CD14-positive monocyte (primary cell): ENCODE results near the gene TRAF3IP3. TPM values are rescaled to one million over a fixed set of nuclear protein-coding genes. Genes with fewer than 3 reads are reported as not detected.

Experiments
- DNase-seq, 3 donors: peaks; one replicate each; pipeline ENCODE4 v3.0.0-alpha.2; 2011 to 2022
- H2AFZ ChIP-seq: 2 replicates; pipeline ENCODE4 v1.6.0; 2012; ENCODE audit warnings: mild to moderate bottlenecking, low read depth, low read length, inconsistent platforms; ENCODE audit not compliant: insufficient read depth, poor library complexity, severe bottlenecking
- H3K27ac ChIP-seq, 2 donors: 1 replicate in 1 of 2; 2 replicates in 1 of 2; pipeline ENCODE4 v1.5.1; 2012 to 2013; ENCODE audit warnings: low read length in 2 of 2, control low read depth in 1 of 2, inconsistent platforms in 1 of 2, low read depth in 1 of 2, mild to moderate bottlenecking in 1 of 2
- H3K27me3 ChIP-seq, 2 donors: one replicate each; pipeline versions ENCODE4 v1.6.0 to v1.6.1; 2011 to 2013; ENCODE audit warnings: low read length in 2 of 2; ENCODE audit not compliant: control insufficient read depth in 2 of 2, insufficient read depth in 2 of 2
- H3K36me3 ChIP-seq, 2 donors: replicated peaks in 1 of 2; 1 replicate in 1 of 2; 2 replicates in 1 of 2; pipeline versions ENCODE4 v1.5.1 to v1.6.1; 2012 to 2013; ENCODE audit warnings: low read length in 2 of 2, control low read depth in 1 of 2, inconsistent platforms in 1 of 2, mild to moderate bottlenecking in 1 of 2; ENCODE audit not compliant: insufficient read depth in 2 of 2, control insufficient read depth in 1 of 2
- H3K4me1 ChIP-seq, 2 donors: 1 replicate in 1 of 2; 2 replicates in 1 of 2; pipeline versions ENCODE4 v1.5.1 to v1.6.1; 2012 to 2013; ENCODE audit warnings: low read length in 2 of 2, control low read depth in 1 of 2, inconsistent platforms in 1 of 2, mild to moderate bottlenecking in 1 of 2, moderate library complexity in 1 of 2; ENCODE audit not compliant: insufficient read depth in 2 of 2, control insufficient read depth in 1 of 2
- H3K4me2 ChIP-seq: replicated peaks from 2 replicates; pipeline ENCODE3; 2012; ENCODE audit warnings: low read length, moderate library complexity, mild to moderate bottlenecking; ENCODE audit not compliant: poor library complexity, severe bottlenecking; ENCODE audit errors: extremely low read depth
- H3K4me3 ChIP-seq, 3 experiments: fragments of 200-600 bp in 1 of 3; sonication (generic) in 1 of 3; replicated peaks in 1 of 3; 1 replicate in 2 of 3; 2 replicates in 1 of 3; pipeline ENCODE4 v1.5.1; 2011 to 2013; ENCODE audit warnings: low read length in 3 of 3, mild to moderate bottlenecking in 3 of 3, control low read depth in 2 of 3, low read depth in 2 of 3, inconsistent platforms in 1 of 3, moderate library complexity in 1 of 3
- H3K79me2 ChIP-seq: 2 replicates; pipeline ENCODE4 v1.6.0; 2012; ENCODE audit warnings: mild to moderate bottlenecking, control low read depth, inconsistent platforms, low read length, moderate library complexity; ENCODE audit not compliant: insufficient read depth
- H3K9ac ChIP-seq: 2 replicates; pipeline ENCODE4 v1.6.0; 2017; ENCODE audit warnings: low read length, mild to moderate bottlenecking; ENCODE audit not compliant: insufficient read depth, poor library complexity, severe bottlenecking
- H3K9me3 ChIP-seq, 2 donors: replicated peaks in 1 of 2; 1 replicate in 1 of 2; 2 replicates in 1 of 2; pipeline versions ENCODE4 v1.5.1 to v1.6.1; 2012 to 2013; ENCODE audit warnings: low read length in 2 of 2, control low read depth in 1 of 2; ENCODE audit not compliant: control insufficient read depth in 1 of 2, insufficient read depth in 1 of 2
- H4K20me1 ChIP-seq: 2 replicates; pipeline ENCODE4 v1.6.0; 2012; ENCODE audit warnings: mild to moderate bottlenecking, low read length, control low read depth, moderate library complexity; ENCODE audit not compliant: insufficient read depth
- H3K27ac Mint-ChIP-seq, 7 donors: one replicate each; pipeline ENCODE4 v1.8.0; 2020; ENCODE audit warnings: mild to moderate bottlenecking in 7 of 7, mixed read lengths in 7 of 7, moderate library complexity in 6 of 7, inconsistent platforms in 2 of 7
- H3K27me3 Mint-ChIP-seq, 3 donors: one replicate each; pipeline ENCODE4 v1.8.0; 2021 to 2022; ENCODE audit warnings: low read depth in 3 of 3, mild to moderate bottlenecking in 3 of 3, mixed read lengths in 3 of 3, moderate library complexity in 3 of 3, inconsistent platforms in 1 of 3
- H3K36me3 Mint-ChIP-seq, 2 donors: one replicate each; pipeline ENCODE4 v1.8.0; 2020; ENCODE audit warnings: mixed read lengths in 2 of 2, inconsistent platforms in 1 of 2, mild to moderate bottlenecking in 1 of 2
- H3K4me1 Mint-ChIP-seq: one replicate; pipeline ENCODE4 v1.8.0; 2020; ENCODE audit warnings: mild to moderate bottlenecking, mixed read lengths
- H3K4me3 Mint-ChIP-seq, 2 donors: one replicate each; pipeline ENCODE4 v1.8.0; 2020; ENCODE audit warnings: mild to moderate bottlenecking in 2 of 2, mixed read lengths in 2 of 2, moderate library complexity in 1 of 2
- H3K9me3 Mint-ChIP-seq, 7 donors: one replicate each; pipeline ENCODE4 v1.8.0; 2020 to 2022; ENCODE audit warnings: mixed read lengths in 7 of 7, mild to moderate bottlenecking in 6 of 7, moderate library complexity in 6 of 7, inconsistent platforms in 2 of 7
- WGBS: methylation state at CpG from one replicate; pipeline ENCODE4 v1.1.5; 2013; ENCODE audit warnings: missing lambda C conversion rate; ENCODE audit not compliant: insufficient coverage; 5-methylcytosine and 5-hydroxymethylcytosine counted together
- intact Hi-C, 2 donors: fragments of 100-400 bp; cut with micrococcal nuclease; formaldehyde crosslinking; loops; one replicate each; pipeline versions ENCODE4 v1.15.0 to v1.15.1; 2023
- polyA plus RNA-seq, 3 donors: library from polyadenylated mRNA; depleted of rRNA in 1 of 3; unstranded in 2 of 3; stranded (reverse) in 1 of 3; fragments of 300-500 nt in 2 of 3; fragments of >200 nt in 1 of 3; fragmentation: Illumina TruSeq in 2 of 3; gene quantifications; 1 replicate in 2 of 3; 2 replicates in 1 of 3; pipeline ENCODE4 v1.2.3, GENCODE V29; 2012 to 2021
- TF ChIP-seq, protein P1 (sequence below): fragments of 200-600 bp; IDR thresholded peaks from one replicate; pipeline ENCODE4 v1.8.0; 2022; ENCODE audit warnings: antibody characterized with exemption, mild to moderate bottlenecking

Gene TRAF3IP3
- polyA plus RNA-seq, 3 donors = 89.3 to 266 (median 111) TPM

DNA sequence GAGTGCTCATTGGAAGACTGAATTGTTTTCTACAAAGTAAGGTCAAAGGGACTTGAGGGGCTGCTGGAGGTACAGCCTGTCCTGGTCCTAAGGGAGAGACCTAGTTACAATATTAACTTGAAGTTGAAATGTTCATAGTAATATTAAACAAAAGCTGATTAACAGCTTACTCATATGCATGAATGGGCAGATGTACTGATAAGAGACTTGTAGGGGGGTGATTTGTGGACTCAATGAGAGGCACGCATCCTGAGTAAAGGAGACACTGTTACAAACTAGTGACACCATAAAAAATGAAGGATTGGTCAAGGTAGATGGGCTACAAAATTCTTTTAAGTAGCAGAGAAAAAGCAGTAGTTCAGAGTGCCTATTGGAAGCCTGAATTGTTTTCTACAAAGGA lies 48.5 kb upstream of the TRAF3IP3 start:
- DNase-seq = no peak
- Histone ChIP-seq H3K36me3 (no peaks in the 10 kb centered on the region), H3K4me2 (no peak overlapping the region), H4K20me1 (no peaks in the 10 kb centered on the region), H3K27me3 (no peaks in the 10 kb centered on the region), H3K4me3 (no peak overlapping the region), H3K9me3 (no peaks in the 10 kb centered on the region), H3K79me2 (no peaks in the 10 kb centered on the region), H3K27ac (no peak overlapping the region), H2AFZ (no peak overlapping the region), H3K9ac (no peak overlapping the region), H3K4me1 (peaks cover 18 to 20% of the 10 kb centered on the region in 2 donors)
- Mint-ChIP-seq H3K4me1 (peaks cover 19% of the 10 kb centered on the region), H3K27me3 (peaks cover 0 to 6% (median 0%) of the 10 kb centered on the region in 3 donors), H3K36me3 (peaks cover 0 to 4% of the 10 kb centered on the region in 2 donors), H3K27ac (no peak overlapping the region), H3K4me3 (no peak overlapping the region), H3K9me3 (no peaks in the 10 kb centered on the region)
- TF ChIP-seq, protein P1, sequence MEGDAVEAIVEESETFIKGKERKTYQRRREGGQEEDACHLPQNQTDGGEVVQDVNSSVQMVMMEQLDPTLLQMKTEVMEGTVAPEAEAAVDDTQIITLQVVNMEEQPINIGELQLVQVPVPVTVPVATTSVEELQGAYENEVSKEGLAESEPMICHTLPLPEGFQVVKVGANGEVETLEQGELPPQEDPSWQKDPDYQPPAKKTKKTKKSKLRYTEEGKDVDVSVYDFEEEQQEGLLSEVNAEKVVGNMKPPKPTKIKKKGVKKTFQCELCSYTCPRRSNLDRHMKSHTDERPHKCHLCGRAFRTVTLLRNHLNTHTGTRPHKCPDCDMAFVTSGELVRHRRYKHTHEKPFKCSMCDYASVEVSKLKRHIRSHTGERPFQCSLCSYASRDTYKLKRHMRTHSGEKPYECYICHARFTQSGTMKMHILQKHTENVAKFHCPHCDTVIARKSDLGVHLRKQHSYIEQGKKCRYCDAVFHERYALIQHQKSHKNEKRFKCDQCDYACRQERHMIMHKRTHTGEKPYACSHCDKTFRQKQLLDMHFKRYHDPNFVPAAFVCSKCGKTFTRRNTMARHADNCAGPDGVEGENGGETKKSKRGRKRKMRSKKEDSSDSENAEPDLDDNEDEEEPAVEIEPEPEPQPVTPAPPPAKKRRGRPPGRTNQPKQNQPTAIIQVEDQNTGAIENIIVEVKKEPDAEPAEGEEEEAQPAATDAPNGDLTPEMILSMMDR = no peak
- WGBS = no CpG with 5 or more reads among the region's 1 CpG
- intact Hi-C loops = no loop called here

DNA sequence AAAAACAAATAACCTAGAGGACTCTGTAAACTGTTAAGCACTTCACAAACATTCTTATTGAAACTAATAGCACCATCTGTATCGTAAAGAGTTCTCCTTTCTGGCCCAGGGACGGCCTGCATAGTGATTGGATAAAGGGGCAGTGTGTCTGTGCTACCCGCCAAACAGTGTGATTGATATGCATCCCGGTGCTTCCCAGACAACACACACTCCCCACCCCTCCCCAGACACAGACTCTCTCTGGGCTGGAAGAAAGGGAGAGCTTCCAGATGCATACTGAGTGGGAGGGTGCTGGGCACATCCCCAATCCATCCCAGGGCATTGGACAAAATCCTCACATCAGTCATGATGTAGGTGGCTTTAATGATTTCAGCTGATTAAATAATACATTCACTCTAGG lies 47.6 kb upstream of the TRAF3IP3 start:
- no peaks in the 10 kb centered on the region for H3K79me2 ChIP-seq
- peaks cover 0 to 6% (median 2%) of the 10 kb centered on the region in 3 donors for H3K27me3 Mint-ChIP-seq
- no peak overlapping the region for H3K4me2 ChIP-seq
- H4K20me1 ChIP-seq = no peaks in the 10 kb centered on the region
- WGBS = no CpG with 5 or more reads among the region's 4 CpGs
- H3K36me3 Mint-ChIP-seq = peaks cover 0 to 4% of the 10 kb centered on the region in 2 donors
- H3K27ac ChIP-seq = no peak overlapping the region
- peak overlapping the region in 1 of 7 donors; percentile 31 for H3K27ac Mint-ChIP-seq
- peaks cover 19% of the 10 kb centered on the region for H3K4me1 Mint-ChIP-seq
- H3K9me3 Mint-ChIP-seq = no peaks in the 10 kb centered on the region
- peaks cover 18 to 20% of the 10 kb centered on the region in 2 donors for H3K4me1 ChIP-seq
- no peak for DNase-seq
- H2AFZ ChIP-seq = no peak overlapping the region
- H3K27me3 ChIP-seq = no peaks in the 10 kb centered on the region
- no peaks in the 10 kb centered on the region for H3K9me3 ChIP-seq
- H3K9ac ChIP-seq = no peak overlapping the region
- TF ChIP-seq, protein P1 = no peak
- no peak overlapping the region for H3K4me3 ChIP-seq
- no peak overlapping the region for H3K4me3 Mint-ChIP-seq
- no peaks in the 10 kb centered on the region for H3K36me3 ChIP-seq
- intact Hi-C loops = no loop called here
